IMR-90 (cell line): Measurements from ENCODE around the gene NDUFAF4.

ENCODE experiments used
- BHLHE40 ChIP-seq: fragments of 150-350 bp; IDR thresholded peaks from 2 replicates; pipeline ENCODE4 v1.6.1; 2016; ENCODE audit warnings: mild to moderate bottlenecking, low read depth, low read length
- CEBPB ChIP-seq: IDR thresholded peaks from 2 replicates; pipeline ENCODE4 v1.6.1; 2012; ENCODE audit warnings: low read depth, low read length, improper control_type of control experiment
- CHD1 ChIP-seq: IDR thresholded peaks from 2 replicates; pipeline ENCODE4 v1.6.1; 2012; ENCODE audit warnings: low read depth, low read length, improper control_type of control experiment
- FOS ChIP-seq: fragments of 150-350 bp; IDR thresholded peaks from 2 replicates; pipeline ENCODE4 v1.6.1; 2016; ENCODE audit warnings: low read depth, low read length
- MAFK ChIP-seq: IDR thresholded peaks from 2 replicates; pipeline ENCODE4 v1.6.1; 2012; ENCODE audit warnings: low read depth, low read length, improper control_type of control experiment
- MXI1 ChIP-seq: IDR thresholded peaks from 2 replicates; pipeline ENCODE4 v1.6.1; 2012; ENCODE audit warnings: low read depth, mild to moderate bottlenecking, low read length, moderate library complexity, borderline replicate concordance
- NFE2L2 ChIP-seq: fragments of 150-350 bp; IDR thresholded peaks from 2 replicates; pipeline ENCODE4 v1.6.1; 2016; ENCODE audit warnings: low read depth, mild to moderate bottlenecking, low read length
- POLR2A ChIP-seq: IDR thresholded peaks from 2 replicates; pipeline ENCODE4 v1.6.1; 2012; ENCODE audit warnings: mild to moderate bottlenecking, low read depth, low read length
- RAD21 ChIP-seq: IDR thresholded peaks from 2 replicates; pipeline ENCODE4 v1.6.1; 2012; ENCODE audit warnings: low read length, improper control_type of control experiment
- RCOR1 ChIP-seq: IDR thresholded peaks from 2 replicates; pipeline ENCODE4 v1.6.1; 2012; ENCODE audit warnings: mild to moderate bottlenecking, low read length, improper control_type of control experiment; ENCODE audit not compliant: insufficient replicate concordance
- RFX5 ChIP-seq: IDR thresholded peaks from 2 replicates; pipeline ENCODE4 v1.8.0; 2012; ENCODE audit warnings: low read depth, mild to moderate bottlenecking, low read length, moderate library complexity
- SMC3 ChIP-seq: fragments of 150-350 bp; IDR thresholded peaks from 2 replicates; pipeline ENCODE4 v1.6.1; 2016; ENCODE audit warnings: low read depth, mild to moderate bottlenecking, antibody characterized with exemption, low read length, moderate library complexity
- TF ChIP-seq, protein P1 (sequence below): conservative IDR thresholded peaks from 2 replicates; pipeline ENCODE4 v1.5.1; 2012; ENCODE audit warnings: mild to moderate bottlenecking, low read depth, low read length, improper control_type of control experiment
- TF ChIP-seq, protein P2 (sequence below): fragments of 150-350 bp; IDR thresholded peaks from 2 replicates; pipeline ENCODE4 v1.6.1; 2017; ENCODE audit warnings: mild to moderate bottlenecking, antibody characterized with exemption, low read length, low read depth

DNA sequence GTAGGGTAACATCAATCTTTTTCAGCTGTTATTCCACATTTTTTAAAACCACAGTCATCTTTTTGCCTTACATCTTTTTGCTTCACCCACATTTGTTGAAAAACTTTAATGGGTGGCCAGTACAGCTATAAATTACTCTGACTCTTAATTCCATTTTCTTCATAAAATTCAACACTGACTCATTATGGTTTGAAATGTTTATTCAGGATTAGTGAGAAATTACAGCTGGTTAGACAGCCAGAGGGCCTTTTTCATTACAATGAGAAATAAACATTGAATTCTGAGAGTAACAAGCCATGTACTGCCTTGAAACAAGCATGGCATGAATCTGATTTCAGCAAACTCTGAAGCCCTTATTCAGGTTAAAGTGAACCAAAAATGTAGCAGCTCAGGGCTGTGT, 19.5 kb downstream of the NDUFAF4 start:
- TF ChIP-seq, protein P1, sequence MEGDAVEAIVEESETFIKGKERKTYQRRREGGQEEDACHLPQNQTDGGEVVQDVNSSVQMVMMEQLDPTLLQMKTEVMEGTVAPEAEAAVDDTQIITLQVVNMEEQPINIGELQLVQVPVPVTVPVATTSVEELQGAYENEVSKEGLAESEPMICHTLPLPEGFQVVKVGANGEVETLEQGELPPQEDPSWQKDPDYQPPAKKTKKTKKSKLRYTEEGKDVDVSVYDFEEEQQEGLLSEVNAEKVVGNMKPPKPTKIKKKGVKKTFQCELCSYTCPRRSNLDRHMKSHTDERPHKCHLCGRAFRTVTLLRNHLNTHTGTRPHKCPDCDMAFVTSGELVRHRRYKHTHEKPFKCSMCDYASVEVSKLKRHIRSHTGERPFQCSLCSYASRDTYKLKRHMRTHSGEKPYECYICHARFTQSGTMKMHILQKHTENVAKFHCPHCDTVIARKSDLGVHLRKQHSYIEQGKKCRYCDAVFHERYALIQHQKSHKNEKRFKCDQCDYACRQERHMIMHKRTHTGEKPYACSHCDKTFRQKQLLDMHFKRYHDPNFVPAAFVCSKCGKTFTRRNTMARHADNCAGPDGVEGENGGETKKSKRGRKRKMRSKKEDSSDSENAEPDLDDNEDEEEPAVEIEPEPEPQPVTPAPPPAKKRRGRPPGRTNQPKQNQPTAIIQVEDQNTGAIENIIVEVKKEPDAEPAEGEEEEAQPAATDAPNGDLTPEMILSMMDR, result no peak
- no peak for TF ChIP-seq RAD21
- no peak for TF ChIP-seq POLR2A
- no peak for TF ChIP-seq SMC3
- TF ChIP-seq CHD1, result no peak
- TF ChIP-seq FOS, result no peak
- no peak for TF ChIP-seq RFX5
- TF ChIP-seq CEBPB, result no peak
- no peak for TF ChIP-seq RCOR1
- no peak for TF ChIP-seq BHLHE40
- TF ChIP-seq MXI1, result no peak
- no peak for TF ChIP-seq MAFK
- TF ChIP-seq, protein P2, sequence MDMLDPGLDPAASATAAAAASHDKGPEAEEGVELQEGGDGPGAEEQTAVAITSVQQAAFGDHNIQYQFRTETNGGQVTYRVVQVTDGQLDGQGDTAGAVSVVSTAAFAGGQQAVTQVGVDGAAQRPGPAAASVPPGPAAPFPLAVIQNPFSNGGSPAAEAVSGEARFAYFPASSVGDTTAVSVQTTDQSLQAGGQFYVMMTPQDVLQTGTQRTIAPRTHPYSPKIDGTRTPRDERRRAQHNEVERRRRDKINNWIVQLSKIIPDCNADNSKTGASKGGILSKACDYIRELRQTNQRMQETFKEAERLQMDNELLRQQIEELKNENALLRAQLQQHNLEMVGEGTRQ, result no peak
- no peak for TF ChIP-seq NFE2L2
